Mesothelial cell of epicardium (in vitro differentiated cells): ENCODE results near the gene SLC26A1. TPM values are rescaled to one million over a fixed set of nuclear protein-coding genes. Genes with fewer than 3 reads are reported as not detected.
"Not testable (repeated sequence)": the region's sequence is repeated elsewhere in the genome, so short reads cannot be mapped to it uniquely, and the experiment has no call there.

Experiments
- DNase-seq, 2 experiments: peaks; one replicate each; pipeline ENCODE4 v3.0.0; 2021; ENCODE audit warnings: low spot score in 2 of 2; ENCODE audit not compliant: unreplicated experiment in 2 of 2
- H3K27ac Mint-ChIP-seq: 2 replicates; pipeline ENCODE4 v1.8.0; 2021; ENCODE audit warnings: mixed read lengths
- H3K27me3 Mint-ChIP-seq: 2 replicates; pipeline ENCODE4 v1.8.0; 2021; ENCODE audit warnings: low read depth, mixed read lengths
- H3K36me3 Mint-ChIP-seq: 2 replicates; pipeline ENCODE4 v1.8.0; 2021; ENCODE audit warnings: mixed read lengths
- H3K4me1 Mint-ChIP-seq: 2 replicates; pipeline ENCODE4 v1.8.0; 2021; ENCODE audit warnings: mixed read lengths
- H3K4me3 Mint-ChIP-seq: 2 replicates; pipeline ENCODE4 v1.8.0; 2021; ENCODE audit warnings: mild to moderate bottlenecking, moderate library complexity, mixed read lengths
- H3K9me3 Mint-ChIP-seq: 2 replicates; pipeline ENCODE4 v1.8.0; 2021; ENCODE audit warnings: mixed read lengths
- total RNA-seq: library from RNA; stranded (reverse); gene quantifications from 3 replicates; pipeline ENCODE4 v1.2.1, GENCODE V29; 2021
- TF ChIP-seq, protein P1 (sequence below): fragments of 200-600 bp; sonication (generic); IDR thresholded peaks from one replicate; pipeline ENCODE4 v1.5.0; 2021; ENCODE audit warnings: antibody characterized with exemption; ENCODE audit not compliant: unreplicated experiment

Gene SLC26A1
- total RNA-seq, 1 donor from 2014 or later = 0.63 TPM

DNA sequence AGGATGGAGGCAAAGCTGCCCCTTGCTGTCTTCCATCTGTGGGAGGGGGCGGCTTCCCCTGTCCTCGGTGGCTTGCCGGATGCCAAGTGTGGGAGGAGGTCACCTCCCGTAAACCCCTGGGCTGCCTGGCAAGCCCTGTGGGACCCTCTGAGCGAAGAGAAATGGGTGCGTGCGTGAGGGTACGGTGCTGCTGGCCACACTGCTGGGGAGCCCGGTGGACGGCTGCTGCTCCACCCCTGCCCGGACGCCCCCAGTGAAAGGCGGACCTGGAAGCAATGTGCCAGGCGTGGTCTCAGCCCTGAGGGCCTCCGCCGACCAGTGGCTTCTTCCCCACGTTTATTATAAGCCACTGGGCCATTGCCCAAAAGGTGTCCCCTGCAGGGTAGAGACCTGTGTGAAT is 10.9 kb downstream of the SLC26A1 start:
- H3K4me3 Mint-ChIP-seq = no peak overlapping the region
- DNase-seq = no peak
- TF ChIP-seq, protein P1, sequence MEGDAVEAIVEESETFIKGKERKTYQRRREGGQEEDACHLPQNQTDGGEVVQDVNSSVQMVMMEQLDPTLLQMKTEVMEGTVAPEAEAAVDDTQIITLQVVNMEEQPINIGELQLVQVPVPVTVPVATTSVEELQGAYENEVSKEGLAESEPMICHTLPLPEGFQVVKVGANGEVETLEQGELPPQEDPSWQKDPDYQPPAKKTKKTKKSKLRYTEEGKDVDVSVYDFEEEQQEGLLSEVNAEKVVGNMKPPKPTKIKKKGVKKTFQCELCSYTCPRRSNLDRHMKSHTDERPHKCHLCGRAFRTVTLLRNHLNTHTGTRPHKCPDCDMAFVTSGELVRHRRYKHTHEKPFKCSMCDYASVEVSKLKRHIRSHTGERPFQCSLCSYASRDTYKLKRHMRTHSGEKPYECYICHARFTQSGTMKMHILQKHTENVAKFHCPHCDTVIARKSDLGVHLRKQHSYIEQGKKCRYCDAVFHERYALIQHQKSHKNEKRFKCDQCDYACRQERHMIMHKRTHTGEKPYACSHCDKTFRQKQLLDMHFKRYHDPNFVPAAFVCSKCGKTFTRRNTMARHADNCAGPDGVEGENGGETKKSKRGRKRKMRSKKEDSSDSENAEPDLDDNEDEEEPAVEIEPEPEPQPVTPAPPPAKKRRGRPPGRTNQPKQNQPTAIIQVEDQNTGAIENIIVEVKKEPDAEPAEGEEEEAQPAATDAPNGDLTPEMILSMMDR = no peak
- H3K36me3 Mint-ChIP-seq = no peaks in the 10 kb centered on the region
- no peaks in the 10 kb centered on the region for H3K9me3 Mint-ChIP-seq
- H3K27me3 Mint-ChIP-seq = no peaks in the 10 kb centered on the region
- H3K27ac Mint-ChIP-seq = no peak overlapping the region
- H3K4me1 Mint-ChIP-seq = peaks cover 21% of the 10 kb centered on the region

DNA sequence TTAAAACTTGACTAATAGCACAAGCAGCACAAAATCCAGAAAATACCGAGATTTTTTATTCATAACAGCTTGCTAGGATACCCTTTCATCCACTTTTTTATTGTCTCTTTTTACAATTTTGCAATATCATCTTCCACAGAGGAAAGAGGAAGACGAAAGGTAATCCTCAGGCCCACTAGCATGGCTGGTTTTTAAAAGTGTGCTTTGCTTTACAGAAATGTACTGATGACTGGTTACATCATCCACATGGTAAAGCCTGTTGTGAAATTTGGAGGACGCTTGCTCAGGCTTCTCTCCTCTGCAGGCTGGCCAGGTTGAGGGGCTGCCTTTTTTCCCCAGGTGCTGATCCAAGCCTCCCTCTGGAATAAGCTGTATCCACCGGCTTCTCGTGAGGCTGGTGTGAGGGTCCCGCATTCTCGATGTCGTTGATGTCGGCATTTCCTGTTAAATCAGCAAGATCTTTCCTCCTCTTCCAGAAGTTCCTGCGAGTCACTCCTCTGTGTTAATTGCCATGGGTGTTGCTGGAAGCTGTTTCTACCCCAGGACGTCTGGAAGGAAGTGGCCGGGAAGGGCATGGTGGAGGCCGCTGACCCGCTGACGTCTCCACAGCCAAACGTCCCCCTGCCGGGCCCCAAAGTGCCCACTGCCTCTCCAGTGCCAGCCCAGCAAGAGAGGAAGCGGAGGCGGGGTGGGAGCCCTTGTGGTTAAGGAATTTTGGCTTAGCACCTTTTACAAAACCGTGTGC is 14.1 kb downstream of the SLC26A1 start:
- Mint-ChIP-seq H3K9me3 (no peaks in the 10 kb centered on the region), H3K36me3 (no peaks in the 10 kb centered on the region), H3K4me3 (no peak overlapping the region), H3K27ac (no peak overlapping the region), H3K4me1 (peaks cover 2% of the 10 kb centered on the region), H3K27me3 (no peaks in the 10 kb centered on the region)
- DNase-seq = no peak
- TF ChIP-seq, protein P1 = no peak

DNA sequence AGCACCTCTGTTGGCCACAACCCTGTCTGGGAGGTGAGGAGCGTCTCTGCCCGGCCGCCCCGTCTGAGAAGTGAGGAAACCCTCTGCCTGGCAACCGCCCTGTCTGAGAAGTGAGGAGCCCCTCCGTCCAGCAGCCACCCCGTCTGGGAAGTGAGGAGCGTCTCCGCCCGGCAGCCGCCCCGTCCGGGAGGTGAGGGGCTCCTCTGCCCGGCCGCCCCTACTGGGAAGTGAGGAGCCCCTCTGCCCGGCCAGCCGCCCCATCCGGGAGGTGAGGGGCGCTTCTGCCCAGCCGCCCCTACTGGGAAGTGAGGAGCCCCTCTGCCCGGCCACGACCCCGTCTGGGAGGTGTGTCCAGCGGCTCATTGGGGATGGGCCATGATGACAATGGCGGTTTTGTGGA is 17.2 kb downstream of the SLC26A1 start:
- not testable (repeated sequence) for H3K36me3 Mint-ChIP-seq, DNase-seq, H3K4me1 Mint-ChIP-seq, H3K4me3 Mint-ChIP-seq, H3K27me3 Mint-ChIP-seq, H3K27ac Mint-ChIP-seq, H3K9me3 Mint-ChIP-seq

DNA sequence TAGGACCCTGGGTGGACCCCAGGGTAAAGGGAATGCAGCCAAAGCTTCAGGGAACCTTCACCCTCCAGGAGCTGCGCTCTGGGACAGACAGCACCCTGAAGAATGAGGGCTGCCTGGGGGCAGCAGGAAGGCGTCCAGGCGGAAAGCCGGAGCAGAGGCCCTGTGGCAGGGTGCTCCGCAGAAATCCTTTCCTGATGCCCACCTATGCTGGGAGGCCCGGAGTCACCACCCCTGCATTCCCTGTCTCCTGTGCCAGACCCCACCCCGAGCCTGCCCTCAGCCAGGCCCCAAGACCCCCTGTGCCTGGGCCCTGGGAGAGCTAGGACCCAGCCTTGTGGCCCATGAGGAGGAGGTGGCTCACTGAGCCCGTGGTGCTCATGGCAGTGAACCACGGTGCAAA is 18.5 kb downstream of the SLC26A1 start:
- Mint-ChIP-seq H3K27ac (no peak overlapping the region), H3K27me3 (peaks cover 9% of the 10 kb centered on the region), H3K4me1 (peaks cover 2% of the 10 kb centered on the region), H3K9me3 (no peaks in the 10 kb centered on the region), H3K36me3 (no peaks in the 10 kb centered on the region), H3K4me3 (no peak overlapping the region)
- TF ChIP-seq, protein P1 = no peak
- no peak for DNase-seq

DNA sequence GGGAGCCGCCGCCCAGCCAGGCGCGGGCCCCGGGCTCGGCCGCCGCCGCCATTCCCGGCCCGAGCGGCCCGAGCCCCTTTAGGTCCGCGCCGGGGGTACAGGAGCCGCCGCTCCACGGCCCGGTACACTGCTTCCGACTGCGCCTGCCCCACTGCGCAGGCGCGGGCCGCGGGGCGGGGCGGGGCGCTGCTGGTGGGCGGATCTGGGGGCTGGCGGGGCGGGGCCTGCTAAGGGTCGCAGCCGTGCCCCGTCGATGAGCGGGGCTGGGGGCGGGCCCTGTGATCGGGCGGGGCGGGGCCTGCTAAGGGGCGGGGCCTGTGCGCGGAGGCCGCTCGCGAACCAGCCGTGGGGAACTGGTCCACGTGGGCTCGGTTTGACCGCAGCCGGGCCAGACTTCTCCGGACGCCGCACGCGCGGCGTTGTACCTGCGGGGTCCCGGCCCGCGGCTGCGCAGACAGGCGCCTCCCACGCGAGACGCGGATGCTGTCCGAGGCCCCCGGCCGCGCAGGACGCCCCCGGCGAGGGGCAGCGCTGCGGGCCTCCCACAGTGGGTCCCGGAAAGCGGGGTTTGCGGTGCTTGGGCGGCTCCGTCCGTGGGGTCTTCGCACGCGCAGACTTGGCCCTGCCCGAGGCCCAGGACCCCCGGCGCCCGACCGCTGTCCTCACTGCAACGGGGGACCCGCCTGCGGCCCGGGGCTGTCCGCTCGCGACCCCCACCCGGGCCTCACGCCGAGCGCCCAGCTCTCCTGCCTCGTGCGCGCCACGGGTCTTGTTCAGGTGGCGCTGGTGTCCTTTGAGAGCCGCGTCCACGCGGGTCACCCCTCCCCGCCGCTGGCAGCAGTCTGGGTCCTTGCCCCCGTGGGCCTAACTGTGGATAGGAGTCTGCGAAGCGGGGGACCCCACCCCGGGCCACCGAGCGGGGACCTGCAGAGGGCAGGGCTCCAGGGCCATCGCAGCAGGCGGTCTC is 19.5 kb downstream of the SLC26A1 start, which contains the start of gene DGKQ:
Gene DGKQ (minus strand): TSS at position 139 of the 967 bp plus-strand sequence. CDS start 87 bp downstream, at position 52.
- H3K27ac Mint-ChIP-seq = no peak within 1 kb of the TSS
- H3K27me3 Mint-ChIP-seq = peaks cover 15% of the 10 kb centered on the region
- no peaks in the 10 kb centered on the region for H3K36me3 Mint-ChIP-seq
- no peaks in the 10 kb centered on the region for H3K9me3 Mint-ChIP-seq
- peak; percentile 73 to 83 for DNase-seq
- TF ChIP-seq, protein P1 = no peak
- peak within 1 kb of the TSS; percentile 52 for H3K4me3 Mint-ChIP-seq
- no peaks in the 10 kb centered on the region for H3K4me1 Mint-ChIP-seq
